Measurements from ENCODE around the gene ZNF761.
"Not testable (repeated sequence)": the region's sequence is repeated elsewhere in the genome, so short reads cannot be mapped to it uniquely, and the experiment has no call there.

The ZNF761 gene

GRCh38 chr19:53394974-53395839, 36.6 kb upstream of the ZNF761 start, which contains the start of gene ZNF765:
Gene ZNF765, plus strand, starts transcription at chr19:53395149. Its CDS starts 2,867 bp downstream, at chr19:53398016.
- peak within 1 kb of the TSS; percentile 60 for H3K27ac ChIP-seq
- TF ChIP-seq CTCF (IDR thresholded peaks at IDR 0.05; ENCODE audit: low read depth, low read length): no peak
- peaks cover 6% of the 10 kb centered on the region for H3K9me3 ChIP-seq (ENCODE audit: severe bottlenecking)

GRCh38 chr19:53395840-53396524, 35.8 kb upstream of the ZNF761 start:
- H3K4me3 ChIP-seq (ENCODE audit: low read depth, low read length): peak overlapping the region; percentile 85
- not testable (repeated sequence) for H3K27me3 ChIP-seq (ENCODE audit: insufficient read depth, low read depth, severe bottlenecking); DNase-seq; H3K36me3 ChIP-seq; H3K9me3 ChIP-seq (ENCODE audit: severe bottlenecking)
- H3K27ac ChIP-seq: peak overlapping the region; percentile 60; the same call in 1 of the 2 replicates

More at GRCh38 chr19:53394974-53395839, 36.6 kb upstream of the ZNF761 start, which contains the start of gene ZNF765:
- Histone ChIP-seq H3K27me3 (ENCODE audit: insufficient read depth, low read depth, severe bottlenecking) (no peaks in the 10 kb centered on the region), H3K4me3 (ENCODE audit: low read depth, low read length) (peak within 1 kb of the TSS; percentile 85), H3K36me3 (peaks cover 4% of the 10 kb centered on the region; the same call in 1 of the 2 replicates)
- DNase-seq: peak; percentile 92

- H3K27me3 ChIP-seq (ENCODE audit: insufficient read depth, low read depth, severe bottlenecking): no peaks in the 10 kb centered on the region
- TF ChIP-seq CTCF (IDR thresholded peaks at IDR 0.05; ENCODE audit: low read depth, low read length): no peak
- no peak overlapping the region for H3K27ac ChIP-seq
- H3K9me3 ChIP-seq (ENCODE audit: severe bottlenecking): no peaks in the 10 kb centered on the region
- peaks cover 6% of the 10 kb centered on the region; the same call in 1 of the 2 replicates for H3K36me3 ChIP-seq
- no peak overlapping the region for H3K4me3 ChIP-seq (ENCODE audit: low read depth, low read length)
- no peak for DNase-seq
Observed at GRCh38 chr19:53396525-53396868, 35.3 kb upstream of the ZNF761 start.

- not testable (repeated sequence) for H3K27ac ChIP-seq; H3K4me3 ChIP-seq (ENCODE audit: low read depth, low read length); H3K36me3 ChIP-seq; DNase-seq; H3K9me3 ChIP-seq (ENCODE audit: severe bottlenecking); H3K27me3 ChIP-seq (ENCODE audit: insufficient read depth, low read depth, severe bottlenecking)
Observed at GRCh38 chr19:53397918-53398317, 33.9 kb upstream of the ZNF761 start.

GRCh38 chr19:53409505-53410204, 22.1 kb upstream of the ZNF761 start:
- peaks cover 2% of the 10 kb centered on the region for H3K9me3 ChIP-seq (ENCODE audit: severe bottlenecking)
- no peak for TF ChIP-seq CTCF (IDR thresholded peaks at IDR 0.05; ENCODE audit: low read depth, low read length)
- peaks cover 28% of the 10 kb centered on the region for H3K36me3 ChIP-seq
- H3K27ac ChIP-seq: no peak overlapping the region
- no peak for DNase-seq
- no peaks in the 10 kb centered on the region for H3K27me3 ChIP-seq (ENCODE audit: insufficient read depth, low read depth, severe bottlenecking)
- H3K4me3 ChIP-seq (ENCODE audit: low read depth, low read length): no peak overlapping the region

- not testable (repeated sequence) for DNase-seq; H3K27me3 ChIP-seq (ENCODE audit: insufficient read depth, low read depth, severe bottlenecking); H3K27ac ChIP-seq; H3K36me3 ChIP-seq; H3K4me3 ChIP-seq (ENCODE audit: low read depth, low read length); H3K9me3 ChIP-seq (ENCODE audit: severe bottlenecking)
Observed at GRCh38 chr19:53420520-53421315, 11.1 kb upstream of the ZNF761 start.

Measured in WERI-Rb-1 (cell line).